HepG2 (cell line): ENCODE results near the gene ZNF132. TPM values are rescaled to one million over a fixed set of nuclear protein-coding genes. Genes with fewer than 3 reads are reported as not detected.

Experiments used
- ATF7 ChIP-seq, 2 experiments: fragments of 450-650 bp in 1 of 2; sonication (generic) in 1 of 2; formaldehyde crosslinking in 1 of 2; IDR thresholded peaks; 2 replicates each; pipeline versions ENCODE4 v1.4.0 to v1.6.1; 2016 to 2020; ENCODE audit warnings: antibody characterized with exemption in 1 of 2, mild to moderate bottlenecking in 1 of 2, missing genetic modification reagents in 1 of 2
- HNRNPLL ChIP-seq: fragments of 200-400 bp; formaldehyde crosslinking; IDR thresholded peaks from 2 replicates; pipeline ENCODE4 v1.6.1; 2017; ENCODE audit warnings: mild to moderate bottlenecking, low read depth, low read length; ENCODE audit not compliant: poor library complexity, severe bottlenecking
- PAX8 ChIP-seq: sonication (generic); formaldehyde crosslinking; IDR thresholded peaks from 2 replicates; pipeline ENCODE4 v1.8.0; 2022; ENCODE audit warnings: mild to moderate bottlenecking, missing genetic modification reagents, borderline replicate concordance
- PITX1 ChIP-seq: sonication (generic); formaldehyde crosslinking; IDR thresholded peaks from 2 replicates; pipeline ENCODE4 v1.5.1; 2020; ENCODE audit warnings: mild to moderate bottlenecking, missing genetic modification reagents
- RBFOX2 ChIP-seq: fragments of 200-400 bp; formaldehyde crosslinking; IDR thresholded peaks from 2 replicates; pipeline ENCODE4 v1.6.1; 2017; ENCODE audit warnings: low read depth, mild to moderate bottlenecking, low read length
- SALL1 ChIP-seq: sonication (generic); formaldehyde crosslinking; IDR thresholded peaks from 2 replicates; pipeline ENCODE4 v1.8.0; 2022; ENCODE audit warnings: mild to moderate bottlenecking, missing genetic modification reagents
- SAP130 ChIP-seq: IDR thresholded peaks from 2 replicates; pipeline ENCODE4 v1.6.1; 2016; ENCODE audit warnings: low read depth
- SP2 ChIP-seq: sonication (generic); formaldehyde crosslinking; IDR thresholded peaks from 2 replicates; pipeline ENCODE4 v1.5.1; 2020; ENCODE audit warnings: mild to moderate bottlenecking, missing genetic modification reagents
- TOE1 ChIP-seq: sonication (generic); formaldehyde crosslinking; IDR thresholded peaks from 2 replicates; pipeline ENCODE4 v1.4.0; 2020; ENCODE audit warnings: mild to moderate bottlenecking, missing genetic modification reagents
- ZNF235 ChIP-seq: sonication (generic); formaldehyde crosslinking; IDR thresholded peaks from 2 replicates; pipeline ENCODE4 v1.8.1; 2023; ENCODE audit warnings: mild to moderate bottlenecking, missing genetic modification reagents, borderline replicate concordance
- ZNF329 ChIP-seq: sonication (generic); formaldehyde crosslinking; IDR thresholded peaks from 2 replicates; pipeline ENCODE4 v1.9.0; 2021; ENCODE audit warnings: low read depth, mild to moderate bottlenecking, missing genetic modification reagents
- ZNF335 ChIP-seq: sonication (generic); formaldehyde crosslinking; IDR thresholded peaks from 2 replicates; pipeline ENCODE4 v1.4.0; 2020; ENCODE audit warnings: missing genetic modification reagents
- ZNF563 ChIP-seq: sonication (generic); formaldehyde crosslinking; IDR thresholded peaks from 2 replicates; pipeline ENCODE4 v1.8.0; 2022; ENCODE audit warnings: mild to moderate bottlenecking, moderate library complexity, missing genetic modification reagents
- ZNF724P ChIP-seq: sonication (generic); formaldehyde crosslinking; IDR thresholded peaks from 2 replicates; pipeline ENCODE4 v1.8.0; 2022; ENCODE audit warnings: missing genetic modification reagents, borderline replicate concordance
- ZNF746 ChIP-seq: sonication (generic); formaldehyde crosslinking; IDR thresholded peaks from 2 replicates; pipeline ENCODE4 v1.8.0; 2022; ENCODE audit warnings: mild to moderate bottlenecking, missing genetic modification reagents
- ZNF772 ChIP-seq: sonication (generic); formaldehyde crosslinking; IDR thresholded peaks from 2 replicates; pipeline ENCODE4 v1.5.0; 2020; ENCODE audit warnings: mild to moderate bottlenecking, missing genetic modification reagents
- polyA plus RNA-seq, 8 experiments: library from polyadenylated mRNA; depleted of rRNA in 3 of 8; stranded (reverse) in 7 of 8; unstranded in 1 of 8; fragments of >200 nt; fragmentation: Illumina TruSeq in 4 of 8; extraction: Trizol in 4 of 8; gene quantifications; 2 replicates each; pipeline versions ENCODE4 v1.2.1 to v1.2.3, GENCODE V29; 2011 to 2016; ENCODE audit warnings: low read depth in 4 of 8, missing spikeins in 1 of 8, mixed read lengths in 1 of 8; ENCODE audit not compliant: insufficient read depth in 1 of 8
- total RNA-seq, 5 experiments: library from RNA; depleted of rRNA; stranded (reverse); fragments of >200 nt; fragmentation: Illumina TruSeq; extraction: Trizol; gene quantifications; 2 replicates each; pipeline ENCODE4 v1.2.3, GENCODE V29; 2016; ENCODE audit warnings: low read depth in 1 of 5
- TF ChIP-seq, protein P1 (sequence below): sonication (generic); formaldehyde crosslinking; IDR thresholded peaks from 2 replicates; pipeline ENCODE4 v1.4.0; 2020; ENCODE audit warnings: missing genetic modification reagents, borderline replicate concordance
- TF ChIP-seq, protein P2 (sequence below): sonication (generic); formaldehyde crosslinking; IDR thresholded peaks from 2 replicates; pipeline ENCODE4 v1.5.0; 2020; ENCODE audit warnings: missing genetic modification reagents, mild to moderate bottlenecking, borderline replicate concordance
- TF ChIP-seq, protein P3 (sequence below): sonication (generic); formaldehyde crosslinking; IDR thresholded peaks from 2 replicates; pipeline ENCODE4 v1.5.0; 2020; ENCODE audit warnings: mild to moderate bottlenecking, missing genetic modification reagents, borderline replicate concordance

The ZNF132 gene
- total and polyA plus RNA-seq, 2 of the 13 experiments (the other 11 are each of a cell fraction or from before 2014, with no cell fraction given): not detected

DNA sequence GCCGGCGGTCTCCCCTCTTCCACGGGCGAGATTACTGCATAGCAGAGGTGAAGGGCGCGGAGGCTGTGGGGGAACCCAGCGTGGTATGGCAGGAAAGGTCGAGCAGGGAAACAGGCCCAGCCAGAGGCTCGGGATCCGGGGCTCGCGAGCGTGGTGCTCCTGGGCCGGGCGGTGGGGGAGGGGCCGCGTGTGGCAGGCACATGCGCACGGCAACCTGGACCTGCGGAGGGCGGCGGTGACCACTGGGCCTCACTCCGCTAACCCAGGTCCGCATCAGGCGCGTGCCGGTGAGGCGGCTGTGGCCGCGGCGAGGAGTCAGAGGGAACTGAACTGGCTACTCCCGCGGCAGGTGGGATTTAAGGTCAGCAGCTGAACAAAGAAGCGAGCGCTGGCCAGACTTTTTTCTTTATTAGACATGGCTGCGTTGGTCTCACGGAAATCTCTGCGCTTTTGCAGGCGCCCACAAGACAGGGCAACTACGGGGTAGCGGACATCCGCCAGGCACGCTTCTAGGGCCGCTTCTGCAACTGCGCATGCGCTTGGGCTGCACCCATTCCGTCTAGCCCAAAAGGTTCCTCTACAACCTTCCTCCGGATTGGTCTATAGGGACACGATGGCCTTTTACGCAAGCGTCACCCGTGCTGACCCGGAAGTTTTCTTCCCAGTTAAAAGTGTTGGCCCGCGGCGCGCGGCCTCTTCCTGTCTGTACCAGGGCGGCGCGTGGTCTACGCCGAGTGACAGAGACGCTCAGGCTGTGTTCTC, 53.2 kb downstream of the ZNF132 start, which contains the start of gene RPS5 (continued):
- TF ChIP-seq, protein P1, sequence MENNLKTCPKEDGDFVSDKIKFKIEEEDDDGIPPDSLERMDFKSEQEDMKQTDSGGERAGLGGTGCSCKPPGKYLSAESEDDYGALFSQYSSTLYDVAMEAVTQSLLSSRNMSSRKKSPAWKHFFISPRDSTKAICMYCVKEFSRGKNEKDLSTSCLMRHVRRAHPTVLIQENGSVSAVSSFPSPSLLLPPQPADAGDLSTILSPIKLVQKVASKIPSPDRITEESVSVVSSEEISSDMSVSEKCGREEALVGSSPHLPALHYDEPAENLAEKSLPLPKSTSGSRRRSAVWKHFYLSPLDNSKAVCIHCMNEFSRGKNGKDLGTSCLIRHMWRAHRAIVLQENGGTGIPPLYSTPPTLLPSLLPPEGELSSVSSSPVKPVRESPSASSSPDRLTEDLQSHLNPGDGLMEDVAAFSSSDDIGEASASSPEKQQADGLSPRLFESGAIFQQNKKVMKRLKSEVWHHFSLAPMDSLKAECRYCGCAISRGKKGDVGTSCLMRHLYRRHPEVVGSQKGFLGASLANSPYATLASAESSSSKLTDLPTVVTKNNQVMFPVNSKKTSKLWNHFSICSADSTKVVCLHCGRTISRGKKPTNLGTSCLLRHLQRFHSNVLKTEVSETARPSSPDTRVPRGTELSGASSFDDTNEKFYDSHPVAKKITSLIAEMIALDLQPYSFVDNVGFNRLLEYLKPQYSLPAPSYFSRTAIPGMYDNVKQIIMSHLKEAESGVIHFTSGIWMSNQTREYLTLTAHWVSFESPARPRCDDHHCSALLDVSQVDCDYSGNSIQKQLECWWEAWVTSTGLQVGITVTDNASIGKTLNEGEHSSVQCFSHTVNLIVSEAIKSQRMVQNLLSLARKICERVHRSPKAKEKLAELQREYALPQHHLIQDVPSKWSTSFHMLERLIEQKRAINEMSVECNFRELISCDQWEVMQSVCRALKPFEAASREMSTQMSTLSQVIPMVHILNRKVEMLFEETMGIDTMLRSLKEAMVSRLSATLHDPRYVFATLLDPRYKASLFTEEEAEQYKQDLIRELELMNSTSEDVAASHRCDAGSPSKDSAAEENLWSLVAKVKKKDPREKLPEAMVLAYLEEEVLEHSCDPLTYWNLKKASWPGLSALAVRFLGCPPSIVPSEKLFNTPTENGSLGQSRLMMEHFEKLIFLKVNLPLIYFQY: peak; percentile 40; the same call in 1 of the 2 replicates
- peak; percentile 97 for TF ChIP-seq SAP130 (CRISPR knock-in tag)
- TF ChIP-seq ATF7 (IDR thresholded peaks at IDR 0.05): no peak
- TF ChIP-seq ATF7 (CRISPR knock-in tag; IDR thresholded peaks at IDR 0.05): no peak
- TF ChIP-seq ZNF235: peak; percentile 48; the same call in 1 of the 2 replicates
- peak; percentile 87 for TF ChIP-seq ZNF335
- TF ChIP-seq SALL1 (CRISPR knock-in tag): peak; percentile 48
- TF ChIP-seq, protein P2, sequence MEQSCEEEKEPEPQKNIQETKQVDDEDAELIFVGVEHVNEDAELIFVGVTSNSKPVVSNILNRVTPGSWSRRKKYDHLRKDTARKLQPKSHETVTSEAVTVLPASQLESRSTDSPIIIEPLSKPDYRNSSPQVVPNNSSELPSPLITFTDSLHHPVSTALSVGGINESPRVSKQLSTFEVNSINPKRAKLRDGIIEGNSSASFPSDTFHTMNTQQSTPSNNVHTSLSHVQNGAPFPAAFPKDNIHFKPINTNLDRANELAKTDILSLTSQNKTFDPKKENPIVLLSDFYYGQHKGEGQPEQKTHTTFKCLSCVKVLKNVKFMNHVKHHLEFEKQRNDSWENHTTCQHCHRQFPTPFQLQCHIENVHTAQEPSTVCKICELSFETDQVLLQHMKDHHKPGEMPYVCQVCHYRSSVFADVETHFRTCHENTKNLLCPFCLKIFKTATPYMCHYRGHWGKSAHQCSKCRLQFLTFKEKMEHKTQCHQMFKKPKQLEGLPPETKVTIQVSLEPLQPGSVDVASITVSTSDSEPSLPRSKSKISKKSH (CRISPR knock-in tag): no peak; the same call in 1 of the 2 replicates
- TF ChIP-seq ZNF563 (CRISPR knock-in tag): peak; percentile 82
- TF ChIP-seq ZNF724P (CRISPR knock-in tag): 0 out of 2 replicates have a peak, but pooled peaks have one; percentile 39
- peak; percentile 97 for TF ChIP-seq RBFOX2
- peak; percentile 52 for TF ChIP-seq ZNF746 (CRISPR knock-in tag)
- no peak for TF ChIP-seq TOE1 (CRISPR knock-in tag)
- TF ChIP-seq SP2 (CRISPR knock-in tag): peak; percentile 67
- TF ChIP-seq PITX1 (CRISPR knock-in tag): 0 out of 2 replicates have a peak, but pooled peaks have one; percentile 47
- TF ChIP-seq HNRNPLL: peak; percentile 87
- TF ChIP-seq ZNF772 (CRISPR knock-in tag): peak; percentile 39
- no peak for TF ChIP-seq ZNF329 (CRISPR knock-in tag)
- TF ChIP-seq, protein P3, sequence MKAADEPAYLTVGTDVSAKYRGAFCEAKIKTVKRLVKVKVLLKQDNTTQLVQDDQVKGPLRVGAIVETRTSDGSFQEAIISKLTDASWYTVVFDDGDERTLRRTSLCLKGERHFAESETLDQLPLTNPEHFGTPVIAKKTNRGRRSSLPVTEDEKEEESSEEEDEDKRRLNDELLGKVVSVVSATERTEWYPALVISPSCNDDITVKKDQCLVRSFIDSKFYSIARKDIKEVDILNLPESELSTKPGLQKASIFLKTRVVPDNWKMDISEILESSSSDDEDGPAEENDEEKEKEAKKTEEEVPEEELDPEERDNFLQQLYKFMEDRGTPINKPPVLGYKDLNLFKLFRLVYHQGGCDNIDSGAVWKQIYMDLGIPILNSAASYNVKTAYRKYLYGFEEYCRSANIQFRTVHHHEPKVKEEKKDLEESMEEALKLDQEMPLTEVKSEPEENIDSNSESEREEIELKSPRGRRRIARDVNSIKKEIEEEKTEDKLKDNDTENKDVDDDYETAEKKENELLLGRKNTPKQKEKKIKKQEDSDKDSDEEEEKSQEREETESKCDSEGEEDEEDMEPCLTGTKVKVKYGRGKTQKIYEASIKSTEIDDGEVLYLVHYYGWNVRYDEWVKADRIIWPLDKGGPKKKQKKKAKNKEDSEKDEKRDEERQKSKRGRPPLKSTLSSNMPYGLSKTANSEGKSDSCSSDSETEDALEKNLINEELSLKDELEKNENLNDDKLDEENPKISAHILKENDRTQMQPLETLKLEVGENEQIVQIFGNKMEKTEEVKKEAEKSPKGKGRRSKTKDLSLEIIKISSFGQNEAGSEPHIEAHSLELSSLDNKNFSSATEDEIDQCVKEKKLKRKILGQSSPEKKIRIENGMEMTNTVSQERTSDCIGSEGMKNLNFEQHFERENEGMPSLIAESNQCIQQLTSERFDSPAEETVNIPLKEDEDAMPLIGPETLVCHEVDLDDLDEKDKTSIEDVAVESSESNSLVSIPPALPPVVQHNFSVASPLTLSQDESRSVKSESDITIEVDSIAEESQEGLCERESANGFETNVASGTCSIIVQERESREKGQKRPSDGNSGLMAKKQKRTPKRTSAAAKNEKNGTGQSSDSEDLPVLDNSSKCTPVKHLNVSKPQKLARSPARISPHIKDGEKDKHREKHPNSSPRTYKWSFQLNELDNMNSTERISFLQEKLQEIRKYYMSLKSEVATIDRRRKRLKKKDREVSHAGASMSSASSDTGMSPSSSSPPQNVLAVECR (CRISPR knock-in tag): peak; percentile 94
- no peak for TF ChIP-seq PAX8 (CRISPR knock-in tag)
